GM12891 (cell line): ENCODE data around the gene NBAS.

Experiments used
- POLR2A ChIP-seq: IDR thresholded peaks from 2 replicates; pipeline ENCODE4 v1.6.1; 2011; ENCODE audit warnings: low read depth, low read length, control low read depth
- POLR2AphosphoS5 ChIP-seq: IDR thresholded peaks from 2 replicates; pipeline ENCODE4 v1.6.1; 2011; ENCODE audit warnings: low read depth, low read length, control low read depth

GRCh38 chr2:15298770-15299169 is 262.4 kb downstream of the NBAS start:
- TF ChIP-seq POLR2A (no peak), POLR2AphosphoS5 (no peak)
